Adrenal gland (tissue), 5 donors: Measurements from ENCODE around the gene MMP24.
"Not testable (repeated sequence)": the region's sequence is repeated elsewhere in the genome, so short reads cannot be mapped to it uniquely, and the experiment has no call there.

ENCODE experiments used
- CTCF ChIP-seq, 6 experiments: fragments of 450-650 bp in 4 of 6; fragments of 200-600 bp in 2 of 6; sonication (generic) in 1 of 6; IDR thresholded peaks; 1 replicate in 5 of 6; 2 replicates in 1 of 6; pipeline versions ENCODE4 v1.5.1 to v1.8.0; 2016 to 2021; ENCODE audit warnings: antibody characterized with exemption in 6 of 6, mild to moderate bottlenecking in 2 of 6, moderate library complexity in 1 of 6
- POLR2A ChIP-seq, 2 donors: fragments of 450-650 bp; IDR thresholded peaks; one replicate each; pipeline ENCODE4 v1.6.1; 2017; ENCODE audit warnings: antibody characterized with exemption in 2 of 2, mild to moderate bottlenecking in 2 of 2, moderate library complexity in 1 of 2
- donor health status: DM: no; HTN: no; CAD: no.

DNA sequence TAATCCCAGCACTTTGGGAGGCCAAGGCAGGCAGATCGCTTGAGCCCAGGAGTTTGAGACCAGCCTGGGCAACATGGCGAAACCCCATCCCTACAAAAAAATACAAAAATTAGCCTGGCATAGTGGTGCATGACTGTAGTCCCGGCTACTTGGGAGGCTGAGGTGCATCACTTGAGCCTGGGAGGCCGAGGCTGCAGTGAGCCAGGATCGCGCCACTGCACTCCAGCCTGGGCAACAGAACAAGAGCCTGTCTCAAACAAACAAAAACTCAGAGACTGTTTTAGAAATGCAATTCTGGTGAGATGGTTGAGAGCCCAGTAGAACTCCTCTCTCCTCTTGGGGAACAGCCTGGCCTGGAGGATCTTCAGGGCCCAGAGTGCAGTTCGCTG lies 89.1 kb downstream of the MMP24 start:
- TF ChIP-seq POLR2A, CTCF (IDR thresholded peaks at IDR 0.05): not testable (repeated sequence)
